H1 (cell line): ENCODE data around the gene GOLGA3. TPM values are rescaled to one million over a fixed set of nuclear protein-coding genes. Genes with fewer than 3 reads are reported as not detected.

Experiments used
- BCL11A ChIP-seq, 2 experiments: IDR thresholded peaks; one replicate each; pipeline ENCODE4 v1.6.1; 2011; ENCODE audit warnings: low read depth in 2 of 2, low read length in 2 of 2, mild to moderate bottlenecking in 2 of 2
- RAD21 ChIP-seq, 2 experiments: IDR thresholded peaks in 1 of 2; conservative IDR thresholded peaks in 1 of 2; 2 replicates each; pipeline ENCODE4 v1.6.1; 2011; ENCODE audit warnings: low read depth in 2 of 2, low read length in 2 of 2, improper control_type of control experiment in 1 of 2, inconsistent platforms in 1 of 2, mild to moderate bottlenecking in 1 of 2, moderate library complexity in 1 of 2
- SP4 ChIP-seq: IDR thresholded peaks from 2 replicates; pipeline ENCODE4 v1.6.1; 2012; ENCODE audit warnings: low read length, inconsistent platforms
- polyA plus RNA-seq, 7 experiments: library from polyadenylated mRNA; depleted of rRNA in 3 of 7; stranded (reverse) in 5 of 7; unstranded in 2 of 7; fragments of >200 nt in 5 of 7; fragments of 200-250 nt in 2 of 7; gene quantifications; 1 replicate in 5 of 7; 2 replicates in 1 of 7; 4 replicates in 1 of 7; pipeline versions ENCODE4 v1.2.1 to v1.2.3, GENCODE V29; 2011 to 2013; ENCODE audit warnings: missing spikeins in 2 of 7, mixed read lengths in 2 of 7
- total RNA-seq: library from RNA; stranded (reverse); fragmentation: NEBNext Ultra II Directional; extraction: Animal tissue kit (Norgen Biotek cat#: 25700); gene quantifications from 2 replicates; pipeline ENCODE4 v1.2.1, GENCODE V29; 2021

The GOLGA3 gene
- total and polyA plus RNA-seq, 2 of the 8 experiments (the other 6 are each of a cell fraction or from before 2014, with no cell fraction given) = 6.4 to 33.1 TPM

DNA sequence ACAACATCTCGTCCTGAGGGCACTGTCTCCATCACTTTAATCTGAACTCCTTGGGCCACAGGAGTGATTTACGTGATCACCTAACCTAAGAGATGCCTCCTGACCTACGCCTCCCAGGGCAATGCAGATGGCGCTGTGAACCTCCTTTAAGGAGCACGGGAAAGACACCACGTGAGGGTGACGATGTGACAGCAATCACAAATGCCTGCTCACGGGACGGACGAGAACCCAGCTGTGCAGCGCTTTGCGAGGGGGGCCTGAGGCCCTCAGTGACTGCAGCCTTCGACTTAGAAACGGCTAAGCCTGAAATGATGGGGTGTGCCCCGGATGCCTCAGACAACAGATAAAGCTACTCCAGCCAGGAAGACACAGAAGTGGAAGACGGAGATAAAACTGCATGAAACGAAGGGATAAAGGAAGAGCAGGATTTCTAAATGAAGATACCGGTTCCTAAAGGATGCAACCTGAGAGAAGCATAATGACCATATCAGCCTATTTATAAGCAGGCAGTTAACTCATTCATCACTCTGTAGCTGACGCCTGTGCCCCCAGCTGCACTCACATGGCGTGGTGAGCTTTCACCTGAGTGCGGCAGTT, 13.9 kb upstream of the GOLGA3 start (continued):
- TF ChIP-seq SP4 = no peak
- no peak for TF ChIP-seq RAD21 (IDR thresholded peaks at IDR 0.05 in 1 of 2, conservative IDR thresholded peaks at IDR 0.05 in 1 of 2; ENCODE audit: low read depth in 2 of 2, low read length in 2 of 2)
- no peak for TF ChIP-seq BCL11A (IDR thresholded peaks at IDR 0.05; ENCODE audit: low read depth in 2 of 2, low read length in 2 of 2)
